GM12878 (cell line): ENCODE measurements around the gene ACTG1. TPM values are rescaled to one million over a fixed set of nuclear protein-coding genes. Genes with fewer than 3 reads are reported as not detected.

ENCODE experiments used
- ATAC-seq: fragments of 200-7000 bp; cut with Tn5 transposase; 3 replicates; pipeline ENCODE4 v1.9.1; 2020; ENCODE audit warnings: mild to moderate bottlenecking, moderate library complexity
- BruUV-seq: library from RNA; stranded (reverse); fragments of 400-500 nt; replicated peaks from 2 replicates; lab custom pipeline; 2021; lab: Mats Ljungman, UMichigan
- CTCF ChIA-PET: fragments of 300-600 bp; sonication (Branson Sonifier 250); formaldehyde crosslinking; extraction: SDS; loops from one replicate; lab custom pipeline; 2021; ENCODE audit warnings: inconsistent platforms; lab: Yijun Ruan, JAX
- POLR2A ChIA-PET: fragments of 350-600 bp; formaldehyde crosslinking; extraction: SDS; loops from one replicate; lab custom pipeline; 2021; ENCODE audit warnings: inconsistent platforms; lab: Charles Lee
- RAD21 ChIA-PET: fragments of 300-600 bp; sonication (Branson Sonifier 250); formaldehyde crosslinking; loops from one replicate; lab custom pipeline; 2023; ENCODE audit warnings: antibody characterized with exemption; ENCODE audit not compliant: unreplicated experiment; lab: Charles Lee
- SMC1A ChIA-PET: fragments of 300-600 bp; sonication (Branson Sonifier 250); formaldehyde crosslinking; loops from one replicate; lab custom pipeline; 2023; ENCODE audit not compliant: unreplicated experiment, uncharacterized antibody; lab: Charles Lee
- DNase-seq: peaks from one replicate; pipeline ENCODE4 v3.0.0-alpha.2; 2011; ENCODE audit warnings: low read depth, low spot score
- FAIRE-seq: peaks from 3 replicates; lab custom pipeline; 2011; peaks lifted over from hg19 to GRCh38; lab: Jason Lieb, UNC
- H2AFZ ChIP-seq: 2 replicates; pipeline ENCODE4 v1.6.0; 2011; ENCODE audit warnings: low read depth, low read length, control low read depth; ENCODE audit not compliant: control insufficient read depth
- H3K27ac ChIP-seq: 2 replicates; pipeline ENCODE4 v1.5.1; 2011; ENCODE audit warnings: control low read depth; ENCODE audit not compliant: control insufficient read depth, insufficient read depth
- H3K27me3 ChIP-seq, 2 experiments: replicated peaks in 1 of 2; 2 replicates each; pipeline versions ENCODE4 v1.6.0 to v1.6.1; 2011; ENCODE audit warnings: low read length in 1 of 2; ENCODE audit not compliant: control insufficient read depth in 2 of 2, insufficient read depth in 2 of 2
- H3K36me3 ChIP-seq, 2 experiments: 2 replicates each; pipeline ENCODE4 v1.5.1; 2011; ENCODE audit warnings: low read length in 1 of 2; ENCODE audit not compliant: control insufficient read depth in 2 of 2, insufficient read depth in 2 of 2
- H3K4me1 ChIP-seq: 2 replicates; pipeline ENCODE4 v1.6.1; 2011; ENCODE audit warnings: mild to moderate bottlenecking, low read length, moderate library complexity, mixed read lengths; ENCODE audit not compliant: control insufficient read depth, insufficient read depth
- H3K4me2 ChIP-seq: 2 replicates; pipeline ENCODE4 v1.6.0; 2011; ENCODE audit warnings: control low read depth; ENCODE audit not compliant: control insufficient read depth, insufficient read depth
- H3K4me3 ChIP-seq: fragments of 200-600 bp; sonication (generic); 2 replicates; pipeline ENCODE4 v1.5.1; 2016
- H3K79me2 ChIP-seq: 2 replicates; pipeline ENCODE4 v1.6.0; 2011; ENCODE audit warnings: low read length; ENCODE audit not compliant: control insufficient read depth, insufficient read depth
- H3K9ac ChIP-seq: 2 replicates; pipeline ENCODE4 v1.8.0; 2011; ENCODE audit warnings: low read length, control low read depth, mixed read lengths; ENCODE audit not compliant: control insufficient read depth, insufficient read depth
- H3K9me3 ChIP-seq: replicated peaks from 3 replicates; pipeline ENCODE4 v1.5.1; 2011; ENCODE audit warnings: mild to moderate bottlenecking, low read length; ENCODE audit not compliant: control insufficient read depth, insufficient read depth
- H4K20me1 ChIP-seq: 2 replicates; pipeline ENCODE4 v1.6.0; 2011; ENCODE audit not compliant: control insufficient read depth, insufficient read depth
- CHD4 ChIP-seq: fragments of 200-600 bp; sonication (generic); IDR thresholded peaks from 2 replicates; pipeline ENCODE4 v1.6.1; 2016; ENCODE audit warnings: mild to moderate bottlenecking
- EZH2 ChIP-seq: IDR thresholded peaks from 2 replicates; pipeline ENCODE4 v1.6.1; 2012; ENCODE audit warnings: low read depth, mild to moderate bottlenecking, control low read depth, inconsistent platforms, low read length, borderline replicate concordance; ENCODE audit not compliant: control insufficient read depth
- FOXK2 ChIP-seq: fragments of 450-650 bp; IDR thresholded peaks from 2 replicates; pipeline ENCODE4 v1.6.1; 2017; ENCODE audit warnings: mild to moderate bottlenecking, moderate library complexity
- HCFC1 ChIP-seq: fragments of 150-350 bp; IDR thresholded peaks from 2 replicates; pipeline ENCODE4 v1.6.1; 2014; ENCODE audit warnings: low read length
- HDAC2 ChIP-seq: fragments of 200-600 bp; sonication (generic); IDR thresholded peaks from 2 replicates; pipeline ENCODE4 v1.6.1; 2017
- KLF5 ChIP-seq: fragments of 450-650 bp; IDR thresholded peaks from 2 replicates; pipeline ENCODE4 v1.6.1; 2014; ENCODE audit warnings: mild to moderate bottlenecking; ENCODE audit not compliant: partially characterized antibody
- NBN ChIP-seq: fragments of 450-650 bp; IDR thresholded peaks from 2 replicates; pipeline ENCODE4 v1.6.1; 2016
- NFXL1 ChIP-seq: fragments of 450-650 bp; IDR thresholded peaks from 2 replicates; pipeline ENCODE4 v1.6.1; 2017; ENCODE audit warnings: antibody characterized with exemption, mild to moderate bottlenecking, borderline replicate concordance
- NR2F1 ChIP-seq: fragments of 450-650 bp; conservative IDR thresholded peaks from 2 replicates; pipeline ENCODE4 v1.6.1; 2017; ENCODE audit warnings: mild to moderate bottlenecking
- PKNOX1 ChIP-seq: fragments of 450-650 bp; IDR thresholded peaks from 2 replicates; pipeline ENCODE4 v1.6.1; 2016; ENCODE audit warnings: mild to moderate bottlenecking
- SRF ChIP-seq, 2 experiments: IDR thresholded peaks; 2 replicates each; pipeline ENCODE4 v1.6.1; 2011; ENCODE audit warnings: low read depth in 2 of 2, low read length in 2 of 2, mild to moderate bottlenecking in 1 of 2, moderate library complexity in 1 of 2
- STAT3 ChIP-seq: IDR thresholded peaks from 2 replicates; pipeline ENCODE4 v1.6.1; 2011; ENCODE audit warnings: low read depth, low read length, improper control_type of control experiment
- WRNIP1 ChIP-seq: IDR thresholded peaks from 2 replicates; pipeline ENCODE4 v1.6.1; 2011; ENCODE audit warnings: low read depth, low read length, improper control_type of control experiment, borderline replicate concordance
- YY1 ChIP-seq: IDR thresholded peaks from 2 replicates; pipeline ENCODE4 v1.6.1; 2011; ENCODE audit warnings: low read depth, mild to moderate bottlenecking, low read length
- ZNF384 ChIP-seq: IDR thresholded peaks from 2 replicates; pipeline ENCODE4 v1.6.1; 2012; ENCODE audit warnings: low read depth, mild to moderate bottlenecking, low read length, improper control_type of control experiment, borderline replicate concordance
- ZNF687 ChIP-seq: fragments of 450-650 bp; IDR thresholded peaks from 2 replicates; pipeline ENCODE4 v1.6.1; 2017; ENCODE audit warnings: mild to moderate bottlenecking, moderate library complexity
- WGBS: methylation state at CpG from one replicate; pipeline ENCODE4 v1.1.6; 2016; ENCODE audit warnings: low lambda C conversion rate; ENCODE audit not compliant: insufficient replicate concordance, insufficient coverage; ENCODE audit errors: missing lambda C conversion rate; 5-methylcytosine and 5-hydroxymethylcytosine counted together
- in situ Hi-C: fragments of 300-500 bp; cut with MboI; formaldehyde crosslinking; loops from 9 replicates; pipeline ENCODE4 v1.14.3; 2018; ENCODE audit warnings: mixed read lengths
- intact Hi-C: fragments of 100-400 bp; cut with micrococcal nuclease; formaldehyde crosslinking; loops from one replicate; pipeline ENCODE4 v1.14.2; 2022; ENCODE audit not compliant: unreplicated experiment
- polyA plus RNA-seq, 11 experiments: library from polyadenylated mRNA; depleted of rRNA in 4 of 11; unstranded in 6 of 11; stranded (reverse) in 5 of 11; fragments of >200 nt; fragmentation: Nextera tagmentation in 4 of 11; fragmentation: Illumina TruSeq in 1 of 11; extraction: Ambion mirVana in 4 of 11; extraction: Trizol in 1 of 11; gene quantifications; 1 replicate in 1 of 11; 2 replicates in 10 of 11; pipeline versions ENCODE4 v1.2.1 to v1.2.3, GENCODE V29; 2011 to 2016; ENCODE audit warnings: inconsistent platforms in 2 of 11, missing spikeins in 2 of 11, low read depth in 1 of 11
- total RNA-seq, 4 experiments: library from RNA; depleted of rRNA in 3 of 4; stranded (reverse); fragments of >200 nt in 3 of 4; fragmentation: Illumina TruSeq in 1 of 4; extraction: Trizol in 1 of 4; gene quantifications; 2 replicates each; pipeline versions ENCODE4 v1.2.1 to v1.2.3, GENCODE V29; 2013 to 2021
- TF ChIP-seq, protein P1 (sequence below): IDR thresholded peaks from 2 replicates; pipeline ENCODE4 v1.6.1; 2011; ENCODE audit warnings: mild to moderate bottlenecking, low read depth, low read length, moderate library complexity; ENCODE audit not compliant: insufficient replicate concordance

Gene ACTG1
- total and polyA plus RNA-seq, 10 of the 15 experiments (the other 5 are each of a cell fraction or from before 2014, with no cell fraction given), result 810 to 6,105 (median 3,650) TPM

DNA sequence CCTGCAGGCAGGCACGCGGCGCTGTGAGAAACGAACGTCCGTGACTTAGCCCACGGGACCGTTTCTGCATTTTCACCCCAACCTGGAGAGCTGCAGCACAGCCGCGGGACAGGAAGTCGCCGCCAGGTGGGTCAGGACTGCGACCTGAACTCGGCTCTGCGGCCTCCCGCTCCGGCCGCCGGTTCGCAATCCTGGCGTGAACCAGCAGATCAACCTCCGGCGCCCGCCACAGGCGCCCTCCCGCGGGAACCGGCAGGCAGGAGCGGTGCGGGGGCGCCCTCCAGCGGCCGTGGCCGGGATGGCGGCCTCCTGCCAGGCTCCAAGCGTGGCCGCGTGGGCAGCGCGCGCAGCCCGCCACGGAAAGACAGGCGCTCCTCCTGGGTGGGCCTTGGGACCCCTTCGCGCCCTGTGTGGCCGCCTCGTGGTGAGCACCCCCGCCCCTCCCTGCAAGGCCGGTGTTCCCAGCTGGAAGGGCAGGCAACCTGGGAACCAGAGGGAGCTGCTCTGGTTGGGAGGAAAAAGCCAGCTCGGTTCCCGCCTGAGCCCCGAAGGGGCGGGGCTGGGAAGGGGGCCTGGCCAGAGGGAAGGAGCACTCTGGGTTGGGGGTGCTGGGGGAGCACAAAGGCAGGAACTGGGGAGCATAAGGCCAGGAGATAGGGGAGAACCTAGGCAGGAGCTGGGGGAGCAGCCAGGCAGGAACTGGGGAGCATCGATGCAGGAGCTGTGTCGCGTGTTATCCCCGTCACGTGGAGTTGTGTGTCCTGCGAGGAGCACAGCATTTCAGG lies 28.2 kb downstream of the ACTG1 start:
- H3K9me3 ChIP-seq, result no peaks in the 10 kb centered on the region
- H3K4me1 ChIP-seq, result peaks cover 12% of the 10 kb centered on the region
- ChIA-PET POLR2A (interaction anchor here (0.7 to 1.1 kb wide), 2 partner anchors 32 to 173 kb away, joined by 3 read pairs; no protein-coding TSS in a partner anchor), SMC1A (interaction anchor here (0.8 to 2.9 kb wide), 15 partner anchors 25 to 262 kb away, joined by 3 to 21 read pairs (median 5); partner anchors contain the start of genes CEP131, NDUFAF8, SLC38A10 and TEPSIN), CTCF (interaction anchor here (0.7 to 3.9 kb wide), 37 partner anchors 12 to 451 kb away, joined by 3 to 44 read pairs (median 4); partner anchors contain the start of gene SLC38A10), RAD21 (interaction anchor here (0.7 to 4.2 kb wide), 16 partner anchors 33 to 342 kb away, joined by 3 to 27 read pairs (median 4); partner anchors contain the start of genes CEP131, FAAP100, NDUFAF8 and SLC38A10)
- H3K79me2 ChIP-seq, result no peaks in the 10 kb centered on the region
- H3K27me3 ChIP-seq, result peaks cover 7 to 8% of the 10 kb centered on the region in 2 experiments; a peak in 3 of 4 replicates
- in situ Hi-C loops (loop anchor here (25.0 kb wide), 1 partner anchor 347 kb away; no protein-coding TSS in a partner anchor), intact Hi-C loops (loop anchor here (1.0 to 5.0 kb wide), 4 partner anchors 193 to 382 kb away; no protein-coding TSS in a partner anchor)
- BruUV-seq, result no TSS peak
- H3K9ac ChIP-seq, result peak overlapping the region; percentile 34; the same call in 1 of the 2 replicates
- WGBS, result 5% methylated on average over 56 of the region's 60 CpGs
- H3K4me2 ChIP-seq, result peak overlapping the region; percentile 93
- H3K36me3 ChIP-seq, result no peaks in the 10 kb centered on the region
- H3K27ac ChIP-seq, result no peak overlapping the region
- H2AFZ ChIP-seq, result peak overlapping the region; percentile 85
- DNase-seq, result peak; percentile 17
- FAIRE-seq, result peak; percentile 85
- H4K20me1 ChIP-seq, result no peaks in the 10 kb centered on the region
- peak overlapping the region; percentile 46; the same call in 1 of the 2 replicates for H3K4me3 ChIP-seq
- ATAC-seq, result peak; percentile 85
- no peak for TF ChIP-seq CHD4
- TF ChIP-seq NR2F1, result peak; percentile 79
- TF ChIP-seq WRNIP1, result no peak
- no peak for TF ChIP-seq SRF (IDR thresholded peaks at IDR 0.05; ENCODE audit: low read depth in 2 of 2, low read length in 2 of 2)
- no peak; the same call in 1 of the 2 replicates for TF ChIP-seq ZNF687
- no peak for TF ChIP-seq ZNF384
- no peak for TF ChIP-seq NFXL1
- TF ChIP-seq NBN, result no peak
- TF ChIP-seq STAT3, result no peak
- TF ChIP-seq EZH2, result no peak
- peak; percentile 16; the same call in 1 of the 2 replicates for TF ChIP-seq HCFC1
- peak; percentile 85 for TF ChIP-seq YY1
- TF ChIP-seq FOXK2, result no peak
- no peak for TF ChIP-seq HDAC2
- TF ChIP-seq KLF5, result peak; percentile 37
- TF ChIP-seq, protein P1, sequence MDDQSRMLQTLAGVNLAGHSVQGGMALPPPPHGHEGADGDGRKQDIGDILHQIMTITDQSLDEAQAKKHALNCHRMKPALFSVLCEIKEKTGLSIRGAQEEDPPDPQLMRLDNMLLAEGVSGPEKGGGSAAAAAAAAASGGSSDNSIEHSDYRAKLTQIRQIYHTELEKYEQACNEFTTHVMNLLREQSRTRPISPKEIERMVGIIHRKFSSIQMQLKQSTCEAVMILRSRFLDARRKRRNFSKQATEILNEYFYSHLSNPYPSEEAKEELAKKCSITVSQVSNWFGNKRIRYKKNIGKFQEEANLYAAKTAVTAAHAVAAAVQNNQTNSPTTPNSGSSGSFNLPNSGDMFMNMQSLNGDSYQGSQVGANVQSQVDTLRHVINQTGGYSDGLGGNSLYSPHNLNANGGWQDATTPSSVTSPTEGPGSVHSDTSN, result no peak
- TF ChIP-seq PKNOX1, result no peak
